Uterus (tissue), 4 donors: Measurements from ENCODE around the gene USP14. TPM values are rescaled to one million over a fixed set of nuclear protein-coding genes. Genes with fewer than 3 reads are reported as not detected.

Experiments
- DNase-seq, 2 donors: peaks; one replicate each; pipeline ENCODE4 v3.0.0-alpha.2; 2019 to 2020
- H3K27ac ChIP-seq, 2 donors: fragments of 200-600 bp; sonication (generic); 1 replicate in 1 of 2; 2 replicates in 1 of 2; pipeline ENCODE4 v1.5.1; 2016 to 2018
- H3K27me3 ChIP-seq, 2 donors: fragments of 200-600 bp; sonication (generic); one replicate each; pipeline ENCODE4 v1.5.1; 2018 to 2019; ENCODE audit warnings: control low read depth in 1 of 2
- H3K36me3 ChIP-seq, 2 donors: fragments of 200-600 bp; sonication (generic); one replicate each; pipeline ENCODE4 v1.5.1; 2019; ENCODE audit warnings: control low read depth in 1 of 2
- H3K4me1 ChIP-seq, 2 donors: fragments of 200-600 bp; sonication (generic); one replicate each; pipeline ENCODE4 v1.5.1; 2018 to 2019; ENCODE audit warnings: control low read depth in 1 of 2
- H3K4me3 ChIP-seq, 2 donors: fragments of 200-600 bp; sonication (generic); 1 replicate in 1 of 2; 2 replicates in 1 of 2; pipeline ENCODE4 v1.5.1; 2018 to 2019; ENCODE audit warnings: mild to moderate bottlenecking in 1 of 2
- H3K9me3 ChIP-seq, 2 donors: fragments of 200-600 bp; sonication (generic); one replicate each; pipeline ENCODE4 v1.5.1; 2019; ENCODE audit warnings: control low read depth in 1 of 2
- CTCF ChIP-seq, 4 experiments: fragments of 200-600 bp in 2 of 4; fragments of 450-650 bp in 2 of 4; sonication (generic) in 2 of 4; IDR thresholded peaks; one replicate each; pipeline ENCODE4 v1.5.1; 2016 to 2019; ENCODE audit warnings: antibody characterized with exemption in 4 of 4, mild to moderate bottlenecking in 2 of 4, moderate library complexity in 1 of 4
- POLR2A ChIP-seq, 2 donors: fragments of 450-650 bp; IDR thresholded peaks; one replicate each; pipeline ENCODE4 v1.6.1; 2016; ENCODE audit warnings: antibody characterized with exemption in 2 of 2, mild to moderate bottlenecking in 1 of 2, moderate library complexity in 1 of 2
- intact Hi-C: fragments of 100-400 bp; cut with DNase I; formaldehyde crosslinking; loops from one replicate; pipeline ENCODE4 v1.15.1; 2023; ENCODE audit warnings: low total_unique reads
- total RNA-seq, 4 donors: library from RNA; depleted of rRNA in 3 of 4; stranded (reverse); fragments of >200 nt in 3 of 4; gene quantifications; one replicate each; pipeline versions ENCODE4 v1.1.0 to v1.2.4, GENCODE V29; 2014 to 2023
- donor health status: DM: yes; HTN: yes; CAD: no.

USP14 gene
- total RNA-seq, 4 donors from 2014 or later = 52.5 to 86.1 (median 60.4) TPM

- intact Hi-C loops = no loop called here
- Histone ChIP-seq H3K36me3 (no peaks in the 10 kb centered on the region), H3K9me3 (no peaks in the 10 kb centered on the region), H3K4me1 (no peaks in the 10 kb centered on the region), H3K27ac (no peak overlapping the region), H3K27me3 (no peaks in the 10 kb centered on the region), H3K4me3 (no peak overlapping the region)
- no peak for DNase-seq
- no peak for TF ChIP-seq POLR2A (IDR thresholded peaks at IDR 0.05)
- TF ChIP-seq CTCF (IDR thresholded peaks at IDR 0.05) = no peak
Measured at GRCh38 chr18:154151-154550, 4.2 kb upstream of the USP14 start.

- intact Hi-C loops = no loop called here
- H3K9me3 ChIP-seq = no peaks in the 10 kb centered on the region
- no peak for DNase-seq
- H3K27me3 ChIP-seq = no peaks in the 10 kb centered on the region
- peaks cover 0 to 2% of the 10 kb centered on the region in 2 donors for H3K36me3 ChIP-seq
- no peak for TF ChIP-seq CTCF (IDR thresholded peaks at IDR 0.05)
- no peak for TF ChIP-seq POLR2A (IDR thresholded peaks at IDR 0.05)
- peaks cover 0 to 6% of the 10 kb centered on the region in 2 donors for H3K4me1 ChIP-seq
- no peak overlapping the region for H3K27ac ChIP-seq
- H3K4me3 ChIP-seq = no peak overlapping the region
Measured at GRCh38 chr18:155688-156087, 2.7 kb upstream of the USP14 start.

GRCh38 chr18:156514-157230 is 1.7 kb upstream of the USP14 start:
- H3K9me3 ChIP-seq = no peaks in the 10 kb centered on the region
- no peaks in the 10 kb centered on the region for H3K27me3 ChIP-seq
- no peak overlapping the region for H3K27ac ChIP-seq
- TF ChIP-seq POLR2A (IDR thresholded peaks at IDR 0.05) (no peak), CTCF (IDR thresholded peaks at IDR 0.05) (no peak)
- H3K4me1 ChIP-seq = peaks cover 0 to 9% of the 10 kb centered on the region in 2 donors
- no peak overlapping the region for H3K4me3 ChIP-seq
- peaks cover 0 to 2% of the 10 kb centered on the region in 2 donors for H3K36me3 ChIP-seq
- no peak for DNase-seq
- intact Hi-C loops = no loop called here

- no peak for DNase-seq
- peak overlapping the region; percentile 62 to 99 for H3K4me3 ChIP-seq
- TF ChIP-seq CTCF (IDR thresholded peaks at IDR 0.05) = no peak
- TF ChIP-seq POLR2A (IDR thresholded peaks at IDR 0.05) = no peak
- H3K27ac ChIP-seq = peak overlapping the region; percentile 71 to 82
- peaks cover 0 to 9% of the 10 kb centered on the region in 2 donors for H3K4me1 ChIP-seq
- no peaks in the 10 kb centered on the region for H3K9me3 ChIP-seq
- H3K27me3 ChIP-seq = no peaks in the 10 kb centered on the region
- intact Hi-C loops = no loop called here
- peaks cover 0 to 2% of the 10 kb centered on the region in 2 donors for H3K36me3 ChIP-seq
Measured at GRCh38 chr18:159037-159652, 788 bp downstream of the USP14 start.

GRCh38 chr18:159933-160332 is 1.6 kb downstream of the USP14 start:
- no peak for DNase-seq
- no peak for TF ChIP-seq CTCF (IDR thresholded peaks at IDR 0.05)
- TF ChIP-seq POLR2A (IDR thresholded peaks at IDR 0.05) = no peak
- peaks cover 0 to 2% of the 10 kb centered on the region in 2 donors for H3K36me3 ChIP-seq
- H3K9me3 ChIP-seq = no peaks in the 10 kb centered on the region
- peaks cover 0 to 9% of the 10 kb centered on the region in 2 donors for H3K4me1 ChIP-seq
- H3K27ac ChIP-seq = no peak overlapping the region
- H3K27me3 ChIP-seq = no peaks in the 10 kb centered on the region
- H3K4me3 ChIP-seq = no peak overlapping the region
- intact Hi-C loops = no loop called here
